ENCODE measurements around the gene NRCAM.

Gene NRCAM

GRCh38 chr7:108193594-108194498 is 262.4 kb downstream of the NRCAM start:
- no peak for DNase-seq

DNA sequence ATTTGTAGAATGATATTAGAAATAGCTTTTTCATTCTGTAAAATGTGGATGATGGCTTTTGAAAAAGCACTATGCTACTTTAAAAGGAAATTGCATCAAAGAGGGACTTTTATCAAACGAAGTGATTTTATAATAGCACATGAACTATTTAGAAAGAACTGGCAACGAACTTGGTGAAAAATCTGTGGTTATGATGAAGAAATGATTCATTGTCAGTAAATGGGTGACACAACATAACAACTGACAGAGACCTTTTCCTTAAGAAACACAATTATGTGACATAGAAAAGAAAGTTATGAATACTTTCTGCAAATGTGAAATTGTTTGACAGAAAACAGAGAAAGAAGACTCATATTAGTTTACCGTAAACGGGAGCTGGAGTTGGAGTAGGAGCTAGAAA is 265.3 kb downstream of the NRCAM start:
- DNase-seq: no peak

DNA sequence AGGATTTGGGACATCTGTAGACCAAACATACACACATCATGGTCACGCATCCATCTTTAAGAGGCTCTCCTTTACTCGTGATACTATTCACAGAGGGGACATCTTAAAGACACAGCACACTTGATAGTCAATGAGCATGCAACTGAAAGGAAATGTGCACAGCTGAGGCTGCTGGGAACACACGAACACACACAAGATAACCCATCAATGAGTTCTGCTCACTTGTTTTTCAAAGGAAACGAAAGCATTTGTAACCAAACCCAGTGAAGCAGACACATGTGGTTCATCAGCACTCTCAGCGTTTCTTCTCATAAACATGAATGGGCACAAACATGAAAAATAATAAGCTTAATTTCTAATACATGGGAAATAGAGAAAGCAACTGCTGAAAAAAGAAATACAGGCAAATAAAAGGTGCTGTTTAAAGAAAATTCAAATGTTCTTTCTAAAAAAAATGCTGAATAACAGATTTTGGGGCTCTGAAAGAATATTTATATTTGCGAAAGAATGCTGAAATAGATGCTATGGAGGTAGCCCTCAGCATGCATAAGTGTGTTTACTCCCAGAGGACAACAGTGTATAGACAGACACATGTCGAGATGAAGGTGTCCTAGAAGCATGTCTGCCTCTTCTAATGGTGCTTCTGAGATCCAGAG is 266.4 kb downstream of the NRCAM start:
- no peak for DNase-seq

DNA sequence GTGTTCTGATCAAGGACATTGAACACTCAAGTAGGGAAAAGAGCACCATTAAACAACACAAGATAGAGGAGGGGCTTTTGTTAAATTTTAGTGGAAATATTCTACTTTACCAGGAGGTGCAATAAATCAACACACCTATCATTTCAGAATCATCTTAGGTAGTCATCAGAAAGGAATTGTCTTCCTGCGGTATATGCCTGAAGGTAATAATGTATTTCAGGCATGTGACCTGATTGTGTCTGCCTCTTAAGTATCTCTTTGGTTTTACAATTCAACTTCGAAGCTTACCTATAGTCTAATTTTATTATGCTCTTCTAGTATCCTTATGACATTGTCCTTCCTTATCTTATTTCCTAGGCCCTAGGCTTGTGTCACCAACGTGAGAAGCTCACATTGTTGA is 267.5 kb downstream of the NRCAM start:
- DNase-seq: no peak

- DNase-seq: no peak
Observed at GRCh38 chr7:108181073-108181985, 274.9 kb downstream of the NRCAM start.

- no peak for DNase-seq
Observed at GRCh38 chr7:108178398-108178797, 277.8 kb downstream of the NRCAM start.

- DNase-seq: no peak
Observed at GRCh38 chr7:108171164-108171563, 285.1 kb downstream of the NRCAM start.

DNA sequence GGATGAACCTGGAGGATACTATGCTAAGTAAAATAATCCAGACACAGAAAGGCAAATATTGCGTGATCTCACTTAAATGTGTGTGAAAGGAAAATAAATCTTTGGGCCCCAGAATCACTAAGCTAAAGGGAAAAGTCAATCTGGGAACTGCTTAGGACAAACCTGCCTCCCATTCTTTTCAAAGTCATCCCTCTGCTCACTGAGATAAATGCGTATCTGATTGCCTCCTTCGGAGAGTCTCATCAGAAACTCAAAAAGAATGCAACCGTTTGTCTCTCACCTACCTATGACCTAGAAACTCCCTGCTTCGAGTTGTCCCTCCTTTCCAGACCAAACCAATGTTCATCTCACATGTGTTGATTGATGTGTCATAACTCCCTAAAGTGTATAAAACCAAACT is 286.0 kb downstream of the NRCAM start:
- DNase-seq: no peak

DNA sequence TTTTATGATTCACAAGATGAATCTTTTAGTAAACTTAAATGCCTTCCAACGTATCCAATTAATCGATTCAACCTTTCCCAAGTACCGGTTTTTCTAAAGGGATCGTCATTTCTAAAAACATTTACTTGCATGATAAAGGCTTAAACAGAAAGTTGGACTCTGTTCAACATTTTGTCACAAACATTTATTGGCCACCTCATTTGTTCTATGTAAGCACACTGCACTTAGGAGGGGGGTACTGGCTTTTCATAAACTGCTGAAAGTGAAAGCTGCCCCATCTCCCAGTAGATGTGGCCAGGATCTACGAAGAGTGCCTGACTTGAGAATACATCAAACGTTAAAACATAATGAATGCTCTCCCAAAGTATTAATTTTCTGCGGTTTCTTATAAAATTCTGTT is 288.8 kb downstream of the NRCAM start:
- DNase-seq: no peak

DNA sequence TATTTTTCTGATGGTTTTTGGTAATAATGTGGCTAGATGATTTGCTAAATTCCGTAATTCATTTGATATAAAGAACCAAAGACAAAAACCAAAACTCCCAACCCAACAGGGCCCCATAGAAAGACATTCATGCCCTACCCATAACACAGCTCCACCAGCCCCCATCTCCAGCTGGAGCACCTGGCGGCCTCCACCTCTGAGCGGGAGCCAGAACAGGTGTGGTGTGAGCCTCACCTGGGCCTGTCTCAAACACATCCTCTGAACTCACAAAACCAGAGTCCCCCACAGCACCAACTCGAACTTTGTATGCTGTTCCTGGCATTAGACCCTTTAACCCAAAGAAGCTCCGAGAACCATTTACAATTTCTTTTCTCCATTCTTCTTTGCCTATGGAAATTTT is 289.5 kb downstream of the NRCAM start:
- no peak for DNase-seq

DNA sequence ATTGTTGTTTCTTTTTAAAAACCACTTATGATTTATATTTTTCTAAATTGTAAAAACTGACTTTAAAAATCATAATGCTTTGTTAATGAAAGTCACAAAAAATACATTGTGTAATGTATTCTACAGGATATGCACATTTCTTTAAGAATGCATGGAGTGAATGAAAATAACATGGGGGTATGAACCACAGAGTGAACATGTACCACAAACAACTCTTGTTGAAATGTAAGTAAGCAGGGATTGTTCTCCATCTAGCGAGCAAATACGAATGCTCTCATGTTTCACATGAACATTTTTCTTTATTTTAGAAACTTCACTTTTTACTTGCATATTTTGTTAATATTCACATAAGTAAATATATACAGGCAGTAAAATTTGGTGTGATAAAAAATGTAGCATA is 290.5 kb downstream of the NRCAM start:
- no peak for DNase-seq

- DNase-seq: no peak
Observed at GRCh38 chr7:108164946-108165345, 291.3 kb downstream of the NRCAM start.

GRCh38 chr7:108164342-108164741 is 291.9 kb downstream of the NRCAM start:
- no peak for DNase-seq

GRCh38 chr7:108158776-108159175 is 297.5 kb downstream of the NRCAM start:
- DNase-seq: no peak

GRCh38 chr7:108157606-108158335 is 298.5 kb downstream of the NRCAM start:
- no peak for DNase-seq

DNA sequence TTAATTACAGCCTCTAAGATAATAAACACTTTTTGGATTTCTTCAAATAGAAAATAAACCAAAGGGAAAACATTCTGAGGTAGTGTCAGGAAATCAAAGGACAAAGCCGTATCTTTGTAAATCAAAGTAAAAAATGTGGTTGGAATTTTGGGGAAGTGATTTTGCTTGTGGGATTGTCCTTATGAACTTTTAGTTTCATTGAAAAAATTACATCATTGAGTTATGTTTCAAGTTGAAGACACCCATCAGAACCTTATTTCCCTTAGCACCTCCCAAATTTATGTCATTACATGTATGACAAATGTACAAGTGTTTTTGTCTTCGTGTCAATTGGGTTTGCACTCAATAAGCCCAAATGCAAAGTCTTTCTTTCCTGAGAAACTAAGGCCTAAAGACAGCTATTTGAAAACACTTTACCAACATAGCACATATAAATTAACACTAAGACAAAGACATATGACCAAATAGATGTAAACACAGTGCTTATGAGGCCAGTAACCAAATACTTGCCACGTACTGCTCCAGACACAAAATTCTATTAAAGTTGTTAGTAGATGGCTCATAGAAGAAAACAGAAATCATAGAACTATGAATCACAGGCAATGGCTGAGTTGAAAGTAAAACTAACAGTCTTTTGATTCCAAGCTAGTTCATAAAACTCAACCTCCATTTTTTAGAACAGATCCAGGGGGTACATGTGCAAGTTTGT is 299.2 kb downstream of the NRCAM start:
- no peak for DNase-seq

- DNase-seq: no peak
Observed at GRCh38 chr7:108152198-108152597, 304.0 kb downstream of the NRCAM start.

- no peak for DNase-seq
Observed at GRCh38 chr7:108149908-108150307, 306.3 kb downstream of the NRCAM start.

DNA sequence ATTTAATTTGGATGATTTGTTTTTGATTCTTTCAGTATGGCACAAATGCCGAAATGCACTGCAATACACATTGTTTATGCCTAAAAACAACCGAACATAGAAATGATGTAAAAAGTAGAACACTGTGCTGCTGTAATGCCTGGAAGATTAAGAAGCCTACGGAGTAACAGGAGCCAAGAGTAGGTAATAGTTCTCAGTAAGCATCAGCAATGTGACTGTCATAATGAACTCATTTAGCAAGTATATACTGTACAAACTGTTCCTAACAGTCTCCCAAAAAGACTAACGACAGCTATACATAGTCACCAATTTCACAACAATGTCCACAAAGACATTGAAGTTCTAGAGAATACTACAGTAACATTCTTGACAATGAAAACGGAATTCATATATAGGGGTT is 307.1 kb downstream of the NRCAM start:
- no peak for DNase-seq

DNA sequence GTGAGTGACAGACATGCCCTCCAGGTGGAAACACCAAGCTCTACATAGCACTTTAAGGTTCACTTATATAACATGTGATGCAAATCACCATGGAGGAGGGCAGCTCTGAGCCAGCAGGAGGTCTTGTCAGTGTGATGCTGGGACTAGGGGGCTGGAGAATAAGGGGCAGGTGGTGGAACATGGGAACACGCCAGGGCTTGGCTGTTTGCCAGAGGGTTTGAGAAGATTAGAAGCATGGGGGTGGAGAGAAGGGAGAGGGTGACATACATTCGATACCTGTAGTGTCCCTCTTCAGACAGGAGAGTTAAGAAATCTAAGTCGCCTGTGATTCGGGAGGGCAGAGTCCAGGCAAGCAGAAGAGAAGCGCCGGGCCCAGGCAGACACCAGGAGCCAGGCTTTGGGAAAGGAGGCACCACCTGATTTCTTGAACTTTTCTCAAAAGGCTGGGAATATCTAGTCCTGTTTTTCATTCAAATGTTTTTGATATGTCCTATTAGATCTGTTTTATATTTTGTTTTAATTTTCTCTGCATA is 309.1 kb downstream of the NRCAM start:
- no peak for DNase-seq

- DNase-seq: no peak
Observed at GRCh38 chr7:108146070-108146842, 310.0 kb downstream of the NRCAM start.
